MV-4-11 (cell line): ENCODE measurements around the gene RAB11FIP3.

ENCODE experiments used
- DNase-seq: peaks from one replicate; lab custom pipeline; 2025; lab: John Stamatoyannopoulos, UW

Gene RAB11FIP3

GRCh38 chr16:519425-519824, 94.0 kb downstream of the RAB11FIP3 start:
- DNase-seq = no peak

GRCh38 chr16:519841-520687, 94.6 kb downstream of the RAB11FIP3 start:
- no peak for DNase-seq

DNA sequence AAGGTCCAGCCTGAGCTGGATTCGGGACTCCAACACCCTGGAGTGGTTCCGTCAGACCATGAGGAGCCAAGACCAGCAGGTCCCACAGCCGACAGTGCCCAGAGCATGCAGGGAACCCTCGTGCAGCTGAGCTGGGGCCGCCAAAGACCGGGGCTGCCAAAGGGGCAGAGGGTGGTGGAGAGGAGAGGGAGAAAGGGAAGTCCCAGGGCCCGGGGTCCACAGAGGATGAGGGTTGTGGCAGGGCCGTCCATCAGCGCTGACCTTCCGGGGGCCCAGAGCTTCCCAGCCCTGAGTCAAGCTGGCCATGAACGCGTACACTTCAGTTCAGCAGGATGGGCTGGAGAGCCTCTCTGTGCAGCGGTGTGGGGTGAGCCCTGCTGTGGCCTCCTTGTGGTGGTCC, 95.4 kb downstream of the RAB11FIP3 start:
- no peak for DNase-seq

DNA sequence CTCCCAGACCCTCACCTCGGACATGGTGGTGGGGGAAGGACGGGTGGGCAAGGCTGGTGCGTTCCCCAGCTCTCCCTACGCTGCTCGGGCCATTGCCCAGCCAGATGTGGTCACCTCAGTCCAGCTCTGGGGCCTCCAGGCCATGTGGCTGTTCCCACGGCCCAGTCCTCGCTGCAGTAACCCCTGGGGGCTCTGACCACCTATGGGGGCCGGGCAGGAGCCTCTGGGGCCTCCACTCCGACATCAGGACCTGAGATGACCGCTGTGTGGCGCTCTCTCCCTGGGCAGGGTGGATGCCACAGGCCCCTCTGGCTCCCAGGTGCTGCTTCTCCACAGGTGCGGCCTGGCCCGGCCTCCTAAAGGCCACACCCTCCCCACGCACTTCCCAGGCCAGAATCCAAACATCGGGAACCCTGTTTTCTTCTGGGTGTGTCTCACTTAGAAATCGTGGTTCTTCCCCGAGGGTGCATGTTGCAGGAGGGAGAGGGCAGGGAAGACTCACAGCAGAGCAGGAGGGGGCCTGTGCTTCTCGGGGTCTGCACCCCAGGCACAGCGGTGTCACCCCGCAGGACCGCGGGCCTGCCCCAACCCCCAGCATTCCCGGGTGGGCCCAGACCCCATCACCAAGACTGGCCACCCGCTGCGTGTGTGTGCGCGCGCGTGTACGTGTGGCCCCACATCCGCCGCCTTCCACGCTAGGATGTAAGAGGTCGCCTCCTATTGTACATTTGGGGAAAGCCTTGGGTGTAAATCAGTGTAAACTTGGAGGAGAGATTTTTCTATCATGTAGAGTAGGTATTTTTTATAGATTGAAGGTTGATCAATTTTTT, 96.1 kb downstream of the RAB11FIP3 start:
- DNase-seq = no peak

- no peak for DNase-seq
Measured at GRCh38 chr16:522320-523096, 97.1 kb downstream of the RAB11FIP3 start.

- no peak for DNase-seq
Measured at GRCh38 chr16:523097-523741, 97.8 kb downstream of the RAB11FIP3 start.

GRCh38 chr16:524274-525040, 99.0 kb downstream of the RAB11FIP3 start:
- DNase-seq = no peak

DNA sequence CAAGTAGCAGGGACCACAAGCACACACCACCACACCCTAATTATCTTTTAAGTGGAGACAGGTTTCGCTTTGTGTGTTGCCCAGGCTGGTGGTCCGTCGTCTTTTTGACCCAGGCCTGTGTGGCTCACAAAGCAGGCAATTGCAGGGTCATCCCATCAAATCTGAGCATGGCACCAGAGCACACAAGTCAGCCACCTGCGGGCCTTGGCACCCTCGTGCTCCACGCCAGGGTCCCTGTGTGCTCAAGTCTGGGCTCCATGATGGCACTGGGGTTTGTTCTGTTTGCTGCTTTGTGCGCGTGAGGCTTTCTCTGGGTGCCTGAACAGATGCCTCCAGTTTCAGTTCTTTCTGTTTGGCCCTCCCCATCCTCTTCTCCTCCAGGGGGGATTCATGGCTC, 99.7 kb downstream of the RAB11FIP3 start:
- DNase-seq = no peak

DNA sequence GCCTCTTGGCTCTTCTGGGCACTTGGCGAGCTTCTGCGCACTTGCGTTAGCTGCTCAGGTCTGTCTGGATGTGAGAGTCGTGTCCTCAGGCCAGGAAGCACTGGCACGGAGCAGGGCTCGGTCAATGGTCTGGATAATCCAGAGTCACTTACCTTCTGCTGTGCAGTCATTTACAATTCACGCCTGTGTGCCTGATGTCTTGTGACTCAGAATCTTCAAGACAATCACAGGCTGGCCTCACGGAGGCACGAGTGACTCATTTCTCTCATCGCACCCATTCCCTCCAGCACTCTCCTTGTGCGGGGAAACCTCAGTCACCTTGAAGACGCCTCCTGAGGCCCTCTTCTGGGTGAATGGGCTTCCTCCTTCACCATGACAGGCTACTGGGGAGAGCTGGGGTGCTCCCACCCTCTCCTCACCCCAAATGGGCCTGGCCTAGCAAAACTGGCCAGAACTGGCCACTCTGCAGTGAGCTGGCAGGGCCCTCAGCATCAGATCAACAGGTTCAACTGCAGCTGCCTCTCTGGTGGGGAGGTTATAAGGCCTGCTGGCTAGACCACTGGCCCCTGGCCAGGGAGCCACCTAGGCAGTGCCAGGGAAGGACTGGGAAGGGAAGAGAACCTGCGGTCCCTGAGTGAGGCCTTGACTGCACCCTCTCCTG, 100.2 kb downstream of the RAB11FIP3 start:
- peak; percentile 76 for DNase-seq

GRCh38 chr16:526181-527014, 100.9 kb downstream of the RAB11FIP3 start:
- DNase-seq = no peak

GRCh38 chr16:527015-527903, 101.8 kb downstream of the RAB11FIP3 start, which contains the start of gene CAPN15:
Gene CAPN15 (plus strand): TSS chr16:527712. CDS start chr16:546839, 19,127 bp downstream.
- DNase-seq = peak; percentile 82

DNA sequence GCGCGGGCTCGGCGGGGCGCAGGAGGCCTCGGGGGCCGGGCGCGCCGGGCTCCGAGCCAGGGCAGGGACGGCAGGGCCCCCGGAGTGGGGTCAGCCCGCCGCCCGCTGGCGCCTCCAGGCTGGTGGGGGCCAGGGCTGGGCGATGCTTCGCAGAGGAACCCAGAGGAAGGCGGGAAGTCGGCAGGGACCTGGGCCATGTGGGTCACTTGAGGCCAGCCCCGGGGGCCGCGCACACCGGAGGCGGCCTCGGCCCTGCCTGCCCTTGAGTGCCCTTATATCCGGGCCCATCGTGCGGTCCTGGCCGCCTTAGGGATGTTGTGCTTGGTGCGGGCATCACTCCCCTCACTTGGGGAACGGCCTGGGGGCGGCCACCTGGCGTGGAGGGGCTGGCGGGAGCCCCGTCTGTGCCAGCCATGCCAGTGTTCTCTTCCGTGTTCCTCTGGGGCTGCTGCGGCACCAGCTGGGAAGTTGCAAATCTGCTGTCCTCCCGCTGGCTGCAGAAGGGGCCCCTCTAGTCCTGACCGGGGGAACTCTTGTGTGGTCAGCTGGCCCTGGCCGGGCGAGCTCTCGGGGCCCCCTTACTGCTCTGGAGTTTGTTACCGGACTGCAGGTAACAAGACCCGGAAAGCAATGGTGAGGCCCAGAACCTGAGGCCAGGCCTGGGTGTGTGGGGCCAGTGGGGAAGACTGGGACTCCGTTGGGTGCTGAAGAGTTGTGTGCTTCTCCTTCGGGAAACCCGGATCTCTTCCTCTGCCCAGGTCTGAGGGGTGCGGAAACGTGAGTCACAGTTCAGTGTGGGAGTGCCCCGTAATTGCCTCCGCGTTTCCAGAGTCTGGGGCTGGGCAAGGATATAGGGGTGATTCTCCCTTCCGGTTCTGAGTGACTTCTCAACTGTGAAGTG, 102.9 kb downstream of the RAB11FIP3 start:
- DNase-seq = peak; percentile 62

DNA sequence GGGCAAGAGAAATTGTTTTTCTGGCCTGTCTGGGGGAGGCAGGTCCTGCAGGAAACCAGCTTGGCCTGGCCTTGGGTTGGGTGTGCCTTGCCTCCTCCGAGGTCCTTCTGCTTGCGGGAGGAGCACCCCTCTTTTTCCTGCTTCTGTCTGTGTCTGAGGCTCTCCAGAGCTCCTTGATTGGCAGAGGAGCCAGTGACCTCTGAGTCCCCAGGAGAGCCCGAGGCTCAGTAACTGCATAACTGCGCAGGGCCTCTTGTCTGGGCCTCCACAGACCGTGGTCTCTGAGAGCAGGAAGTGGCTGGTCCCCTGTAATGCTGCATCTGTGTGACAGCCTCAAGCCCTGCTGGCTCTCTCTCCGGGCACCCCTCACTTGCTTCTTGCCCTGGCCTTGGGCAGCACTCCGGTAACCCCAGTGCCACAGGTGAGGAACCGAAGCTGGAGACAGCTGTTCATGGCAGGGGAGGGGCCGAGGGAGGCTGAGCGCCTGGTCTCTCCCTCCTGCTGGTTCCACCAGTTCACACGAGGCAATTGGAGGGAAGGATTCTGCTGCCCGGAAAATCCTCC, 103.6 kb downstream of the RAB11FIP3 start:
- peak; percentile 53 for DNase-seq

- no peak for DNase-seq
Measured at GRCh38 chr16:530111-530817, 104.8 kb downstream of the RAB11FIP3 start.

GRCh38 chr16:531494-532125, 106.2 kb downstream of the RAB11FIP3 start:
- DNase-seq = peak; percentile 22
